Endothelial cell (in vitro differentiated cells): ENCODE data around the gene JAZF1. TPM values are rescaled to one million over a fixed set of nuclear protein-coding genes. Genes with fewer than 3 reads are reported as not detected.

Experiments used
- DNase-seq: peaks from one replicate; pipeline ENCODE4 v3.0.0; 2021; ENCODE audit warnings: low spot score
- H3K27ac Mint-ChIP-seq: one replicate; pipeline ENCODE4 v1.8.0; 2021; ENCODE audit warnings: mixed read lengths, inconsistent platforms; ENCODE audit not compliant: unreplicated experiment
- H3K27me3 Mint-ChIP-seq: one replicate; pipeline ENCODE4 v1.8.0; 2021; ENCODE audit warnings: mild to moderate bottlenecking, moderate library complexity, mixed read lengths, inconsistent platforms; ENCODE audit not compliant: unreplicated experiment
- H3K36me3 Mint-ChIP-seq: one replicate; pipeline ENCODE4 v1.8.0; 2021; ENCODE audit warnings: mild to moderate bottlenecking, low read depth, mixed read lengths, inconsistent platforms; ENCODE audit not compliant: unreplicated experiment
- H3K4me1 Mint-ChIP-seq: one replicate; pipeline ENCODE4 v1.8.0; 2021; ENCODE audit warnings: mild to moderate bottlenecking, mixed read lengths, inconsistent platforms; ENCODE audit not compliant: unreplicated experiment
- H3K4me3 Mint-ChIP-seq: one replicate; pipeline ENCODE4 v1.8.0; 2021; ENCODE audit warnings: mild to moderate bottlenecking, mixed read lengths, inconsistent platforms; ENCODE audit not compliant: unreplicated experiment
- H3K9me3 Mint-ChIP-seq: one replicate; pipeline ENCODE4 v1.8.0; 2021; ENCODE audit warnings: mixed read lengths, inconsistent platforms; ENCODE audit not compliant: unreplicated experiment
- total RNA-seq: library from RNA; stranded (reverse); fragmentation: NEBNext Ultra II Directional; extraction: Animal tissue kit (Norgen Biotek cat#: 25700); gene quantifications from one replicate; pipeline ENCODE4 v1.2.1, GENCODE V29; 2021; ENCODE audit not compliant: unreplicated experiment
- TF ChIP-seq, protein P1 (sequence below): fragments of 200-600 bp; sonication (generic); IDR thresholded peaks from one replicate; pipeline ENCODE4 v1.5.0; 2021; ENCODE audit warnings: antibody characterized with exemption; ENCODE audit not compliant: unreplicated experiment

The JAZF1 gene
- total RNA-seq, 1 donor from 2014 or later, result 8.5 TPM

DNA sequence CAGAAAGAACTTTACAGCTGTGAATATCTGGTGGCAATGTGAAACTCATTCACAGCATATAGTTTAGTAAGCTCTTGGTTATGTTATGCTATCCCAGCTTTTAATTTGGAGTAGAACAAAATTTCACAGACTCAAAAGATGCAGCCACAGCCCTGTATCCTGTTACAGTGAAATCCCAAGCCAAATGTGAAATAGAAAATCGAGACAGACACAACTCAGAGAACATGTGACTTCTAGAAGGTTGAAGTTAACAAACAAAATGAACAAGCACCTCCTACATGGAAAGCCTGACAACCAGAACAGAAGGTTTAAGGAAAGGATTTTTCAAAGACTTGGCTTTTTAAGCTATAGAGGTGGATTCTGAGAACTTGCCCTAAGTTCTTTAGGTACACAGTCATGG, 39.6 kb downstream of the JAZF1 start:
- H3K27ac Mint-ChIP-seq, result no peak overlapping the region
- H3K9me3 Mint-ChIP-seq, result no peaks in the 10 kb centered on the region
- no peaks in the 10 kb centered on the region for H3K27me3 Mint-ChIP-seq

DNA sequence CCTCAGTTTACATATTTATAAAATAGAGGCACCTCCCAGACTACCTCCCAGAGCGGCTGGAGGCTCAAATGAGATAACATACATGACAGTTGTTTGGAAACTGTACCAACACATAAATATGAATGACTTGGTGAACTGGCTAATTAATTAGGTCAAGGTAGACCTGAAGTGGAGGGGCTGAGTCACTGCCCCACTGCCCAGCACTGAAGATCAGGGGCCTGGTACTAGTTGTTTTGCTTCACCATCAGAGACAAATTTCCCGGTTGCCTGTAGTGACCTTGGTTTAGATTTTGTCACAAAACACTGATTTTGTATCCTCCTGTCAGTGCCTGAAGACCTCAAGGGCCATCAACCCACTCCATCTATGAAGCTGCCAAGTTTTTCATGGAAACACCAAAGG, 41.8 kb downstream of the JAZF1 start:
- H3K4me1 Mint-ChIP-seq, result peaks cover 2% of the 10 kb centered on the region
- TF ChIP-seq, protein P1, sequence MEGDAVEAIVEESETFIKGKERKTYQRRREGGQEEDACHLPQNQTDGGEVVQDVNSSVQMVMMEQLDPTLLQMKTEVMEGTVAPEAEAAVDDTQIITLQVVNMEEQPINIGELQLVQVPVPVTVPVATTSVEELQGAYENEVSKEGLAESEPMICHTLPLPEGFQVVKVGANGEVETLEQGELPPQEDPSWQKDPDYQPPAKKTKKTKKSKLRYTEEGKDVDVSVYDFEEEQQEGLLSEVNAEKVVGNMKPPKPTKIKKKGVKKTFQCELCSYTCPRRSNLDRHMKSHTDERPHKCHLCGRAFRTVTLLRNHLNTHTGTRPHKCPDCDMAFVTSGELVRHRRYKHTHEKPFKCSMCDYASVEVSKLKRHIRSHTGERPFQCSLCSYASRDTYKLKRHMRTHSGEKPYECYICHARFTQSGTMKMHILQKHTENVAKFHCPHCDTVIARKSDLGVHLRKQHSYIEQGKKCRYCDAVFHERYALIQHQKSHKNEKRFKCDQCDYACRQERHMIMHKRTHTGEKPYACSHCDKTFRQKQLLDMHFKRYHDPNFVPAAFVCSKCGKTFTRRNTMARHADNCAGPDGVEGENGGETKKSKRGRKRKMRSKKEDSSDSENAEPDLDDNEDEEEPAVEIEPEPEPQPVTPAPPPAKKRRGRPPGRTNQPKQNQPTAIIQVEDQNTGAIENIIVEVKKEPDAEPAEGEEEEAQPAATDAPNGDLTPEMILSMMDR, result no peak
- no peaks in the 10 kb centered on the region for H3K9me3 Mint-ChIP-seq
- H3K36me3 Mint-ChIP-seq, result peaks cover 4% of the 10 kb centered on the region
- DNase-seq, result no peak
- H3K4me3 Mint-ChIP-seq, result no peak overlapping the region
- no peak overlapping the region for H3K27ac Mint-ChIP-seq
- H3K27me3 Mint-ChIP-seq, result no peaks in the 10 kb centered on the region

More for the DNA sequence above, 39.6 kb downstream of the JAZF1 start:
- TF ChIP-seq, protein P1, result no peak
- H3K4me1 Mint-ChIP-seq, result peaks cover 4% of the 10 kb centered on the region
- peaks cover 4% of the 10 kb centered on the region for H3K36me3 Mint-ChIP-seq
- no peak for DNase-seq
- H3K4me3 Mint-ChIP-seq, result no peak overlapping the region

DNA sequence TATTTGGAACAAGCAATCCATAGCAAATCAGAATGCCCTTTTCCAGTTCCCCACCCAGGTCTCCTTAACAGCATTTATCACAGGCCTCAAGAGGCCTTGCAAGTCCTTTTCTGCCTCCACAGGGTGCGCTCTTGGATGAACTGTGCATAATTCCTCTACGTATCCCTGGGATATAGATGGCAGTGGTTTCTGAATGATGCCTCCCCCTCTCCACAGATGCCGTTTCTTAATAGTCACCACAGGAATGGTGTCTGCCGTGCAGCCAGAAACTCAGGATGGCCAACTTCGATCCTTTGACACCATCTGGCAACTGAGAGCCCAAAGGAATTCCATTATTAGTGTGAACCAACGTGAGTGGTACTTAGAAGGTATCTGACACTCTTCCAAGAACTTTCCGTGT, 43.1 kb downstream of the JAZF1 start:
- H3K27ac Mint-ChIP-seq, result no peak overlapping the region
- H3K4me1 Mint-ChIP-seq, result peaks cover 2% of the 10 kb centered on the region
- no peak overlapping the region for H3K4me3 Mint-ChIP-seq
- TF ChIP-seq, protein P1, result no peak
- no peaks in the 10 kb centered on the region for H3K27me3 Mint-ChIP-seq
- DNase-seq, result no peak
- H3K36me3 Mint-ChIP-seq, result peaks cover 4% of the 10 kb centered on the region
- H3K9me3 Mint-ChIP-seq, result no peaks in the 10 kb centered on the region

DNA sequence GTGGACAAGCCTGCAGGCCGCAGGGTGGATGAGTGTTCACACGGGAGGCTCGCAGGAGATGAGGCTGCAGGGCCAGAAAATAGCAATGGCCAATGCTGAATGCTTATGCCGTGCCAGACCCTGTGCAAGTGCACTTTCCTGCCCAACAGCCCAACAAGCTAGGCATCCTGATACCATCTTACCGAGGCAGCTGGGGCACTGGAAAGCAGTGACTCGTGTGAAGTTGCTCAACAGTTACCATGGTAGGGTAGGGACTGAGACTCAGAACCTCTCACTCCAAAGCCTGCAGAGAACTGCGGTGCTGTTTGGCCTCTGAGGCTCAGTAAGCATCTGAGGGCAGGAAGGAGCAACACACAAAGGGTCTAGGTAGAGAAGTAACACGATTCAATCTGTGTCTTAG, 43.7 kb downstream of the JAZF1 start:
- DNase-seq, result no peak
- H3K27ac Mint-ChIP-seq, result no peak overlapping the region
- TF ChIP-seq, protein P1, result no peak
- H3K9me3 Mint-ChIP-seq, result no peaks in the 10 kb centered on the region
- no peaks in the 10 kb centered on the region for H3K27me3 Mint-ChIP-seq
- H3K4me3 Mint-ChIP-seq, result no peak overlapping the region
- peaks cover 2% of the 10 kb centered on the region for H3K4me1 Mint-ChIP-seq
- peaks cover 4% of the 10 kb centered on the region for H3K36me3 Mint-ChIP-seq

DNA sequence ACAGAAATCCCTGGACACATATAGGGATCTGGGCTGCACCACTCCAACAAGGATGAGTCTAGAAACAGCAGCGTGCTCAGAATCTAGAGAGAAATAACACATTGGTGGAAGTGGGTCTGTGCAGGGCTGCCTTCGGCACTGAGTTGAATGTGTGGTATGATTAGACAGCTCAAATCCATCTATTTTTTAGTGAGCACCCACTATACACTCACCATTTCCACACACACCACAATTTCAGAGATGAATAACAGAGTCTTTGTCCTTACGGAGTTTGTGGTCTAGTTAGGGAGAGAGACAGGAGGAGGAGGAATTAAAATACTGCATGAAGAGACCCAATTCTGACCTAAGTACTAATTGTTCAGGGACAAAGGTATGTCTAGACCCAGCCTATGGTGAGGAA, 44.2 kb downstream of the JAZF1 start:
- no peaks in the 10 kb centered on the region for H3K9me3 Mint-ChIP-seq
- H3K27me3 Mint-ChIP-seq, result no peaks in the 10 kb centered on the region
- H3K36me3 Mint-ChIP-seq, result peaks cover 4% of the 10 kb centered on the region
- DNase-seq, result no peak
- TF ChIP-seq, protein P1, result no peak
- no peak overlapping the region for H3K4me3 Mint-ChIP-seq
- H3K4me1 Mint-ChIP-seq, result peaks cover 2% of the 10 kb centered on the region
- H3K27ac Mint-ChIP-seq, result no peak overlapping the region
